SIG-M5 treated with dmso at 0.1 percent for 504 hours (cell line): ENCODE measurements around the gene KDM4C.

Experiments used
- DNase-seq: peaks from one replicate; lab custom pipeline; 2025; ENCODE audit not compliant: unreplicated experiment; lab: John Stamatoyannopoulos, UW

KDM4C gene

GRCh38 chr9:6855860-6856259 is 98.1 kb downstream of the KDM4C start:
- DNase-seq = no peak

- no peak for DNase-seq
Measured at GRCh38 chr9:6864102-6864501, 106.3 kb downstream of the KDM4C start.

DNA sequence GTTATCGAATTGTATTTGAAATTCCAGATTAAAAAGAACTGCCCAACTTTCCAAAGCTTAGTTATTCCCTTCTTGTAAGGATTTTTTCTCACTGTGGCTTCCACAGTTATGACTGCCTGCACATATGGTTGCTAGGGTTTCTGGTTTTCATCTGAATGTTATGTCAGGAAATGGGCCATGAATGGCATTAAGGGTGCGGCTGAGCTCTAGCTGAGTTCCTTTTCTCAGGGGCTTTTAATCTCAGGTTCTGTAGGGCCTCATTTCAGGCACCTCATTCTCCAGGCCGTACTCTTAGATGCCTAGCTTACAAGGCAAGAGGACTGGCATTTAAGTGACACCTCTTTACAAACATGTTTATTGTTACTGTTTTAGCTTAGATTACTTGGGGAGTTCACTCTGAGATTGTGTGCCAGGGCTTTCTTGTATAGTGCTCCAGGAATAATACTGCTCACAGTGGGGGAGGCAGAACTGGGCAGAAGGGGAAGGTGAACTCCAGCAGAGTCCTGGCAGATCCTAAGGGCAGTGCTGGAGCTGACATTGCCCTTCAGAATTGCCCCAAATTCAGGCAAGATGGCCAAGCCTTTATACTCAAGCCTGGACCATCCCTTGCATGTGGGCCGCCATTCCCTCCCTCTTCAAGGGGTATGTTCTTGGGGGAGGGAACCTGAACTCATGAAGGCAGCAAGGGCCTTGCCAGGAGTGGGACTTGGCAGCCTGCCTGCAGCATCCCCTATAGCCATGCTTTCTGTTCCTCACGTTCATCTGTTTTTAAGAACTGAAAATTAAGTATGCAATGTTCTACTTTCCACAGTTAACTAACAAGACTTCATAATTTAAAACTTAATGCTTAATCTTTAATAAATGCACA is 111.5 kb downstream of the KDM4C start:
- DNase-seq = no peak

- DNase-seq = no peak
Measured at GRCh38 chr9:6870149-6870548, 112.4 kb downstream of the KDM4C start.

DNA sequence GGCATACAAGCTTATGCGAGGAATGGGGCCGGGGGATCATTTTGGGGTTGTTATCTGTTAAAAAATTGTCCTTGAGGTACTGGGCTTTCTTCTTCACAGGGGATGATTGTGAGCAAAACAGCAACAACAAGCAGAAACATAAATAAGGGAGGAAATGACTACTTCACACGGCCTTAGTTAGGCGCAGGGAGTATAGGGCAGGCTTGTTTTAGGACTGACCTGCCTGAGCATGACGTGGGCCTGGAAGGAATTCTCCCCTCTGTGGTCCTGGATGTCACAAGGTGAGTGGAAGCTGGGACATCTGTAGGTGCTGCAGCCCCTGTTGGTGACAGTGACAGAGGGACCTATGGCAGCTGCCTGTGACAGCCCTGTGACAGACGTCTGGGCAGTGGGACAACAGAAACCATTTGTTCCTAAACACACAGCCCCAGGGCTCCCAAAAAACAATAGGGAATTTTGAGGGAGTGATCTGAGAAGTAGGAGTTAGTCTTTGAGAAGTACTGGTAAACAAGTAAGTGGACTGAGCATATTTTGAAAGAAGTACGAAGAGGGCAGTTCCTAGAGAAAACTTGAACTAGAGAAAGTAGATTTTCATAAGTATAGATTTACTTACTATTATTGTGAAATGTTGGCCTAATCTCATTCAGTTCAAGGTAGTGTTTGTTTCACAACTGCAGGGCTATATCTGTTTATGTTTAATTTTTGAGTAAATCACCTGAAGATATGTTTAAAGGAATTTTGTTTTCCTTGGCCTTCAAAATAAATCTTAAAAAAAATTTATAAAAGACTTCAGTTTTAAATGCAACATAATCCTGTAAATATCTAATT is 113.1 kb downstream of the KDM4C start:
- DNase-seq = no peak

GRCh38 chr9:6873857-6874256 is 116.1 kb downstream of the KDM4C start:
- DNase-seq = no peak

GRCh38 chr9:6876195-6876894 is 118.6 kb downstream of the KDM4C start:
- DNase-seq = no peak

DNA sequence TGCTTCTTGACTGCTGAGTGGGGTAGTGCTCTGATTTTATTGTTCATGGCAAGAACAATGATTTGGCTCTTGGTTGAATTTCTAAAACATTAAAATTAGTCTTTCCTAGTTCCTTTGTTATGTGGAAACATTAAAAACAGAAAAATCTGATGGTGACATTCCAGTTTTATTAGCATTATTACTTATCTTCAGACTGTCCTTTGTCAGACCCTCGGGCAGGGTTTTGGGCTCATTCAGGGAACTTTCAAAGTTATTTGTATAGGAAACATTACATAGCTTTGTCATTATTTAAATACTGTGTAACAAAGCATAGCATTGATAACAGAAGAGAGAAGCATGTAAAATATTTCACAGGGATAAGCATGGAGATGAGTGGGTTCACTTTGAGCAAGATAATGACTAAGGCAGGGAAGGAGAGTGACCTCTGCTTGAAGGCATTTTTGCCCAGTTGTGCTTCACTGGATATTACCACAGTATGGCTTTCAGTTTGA is 119.9 kb downstream of the KDM4C start:
- no peak for DNase-seq

GRCh38 chr9:6880626-6881025 is 122.9 kb downstream of the KDM4C start:
- no peak for DNase-seq

GRCh38 chr9:6884101-6884500 is 126.3 kb downstream of the KDM4C start:
- no peak for DNase-seq

GRCh38 chr9:6884990-6885389 is 127.2 kb downstream of the KDM4C start:
- no peak for DNase-seq

- DNase-seq = no peak
Measured at GRCh38 chr9:6887051-6887450, 129.3 kb downstream of the KDM4C start.

- peak; percentile 55 for DNase-seq
Measured at GRCh38 chr9:6889868-6890267, 132.1 kb downstream of the KDM4C start.

DNA sequence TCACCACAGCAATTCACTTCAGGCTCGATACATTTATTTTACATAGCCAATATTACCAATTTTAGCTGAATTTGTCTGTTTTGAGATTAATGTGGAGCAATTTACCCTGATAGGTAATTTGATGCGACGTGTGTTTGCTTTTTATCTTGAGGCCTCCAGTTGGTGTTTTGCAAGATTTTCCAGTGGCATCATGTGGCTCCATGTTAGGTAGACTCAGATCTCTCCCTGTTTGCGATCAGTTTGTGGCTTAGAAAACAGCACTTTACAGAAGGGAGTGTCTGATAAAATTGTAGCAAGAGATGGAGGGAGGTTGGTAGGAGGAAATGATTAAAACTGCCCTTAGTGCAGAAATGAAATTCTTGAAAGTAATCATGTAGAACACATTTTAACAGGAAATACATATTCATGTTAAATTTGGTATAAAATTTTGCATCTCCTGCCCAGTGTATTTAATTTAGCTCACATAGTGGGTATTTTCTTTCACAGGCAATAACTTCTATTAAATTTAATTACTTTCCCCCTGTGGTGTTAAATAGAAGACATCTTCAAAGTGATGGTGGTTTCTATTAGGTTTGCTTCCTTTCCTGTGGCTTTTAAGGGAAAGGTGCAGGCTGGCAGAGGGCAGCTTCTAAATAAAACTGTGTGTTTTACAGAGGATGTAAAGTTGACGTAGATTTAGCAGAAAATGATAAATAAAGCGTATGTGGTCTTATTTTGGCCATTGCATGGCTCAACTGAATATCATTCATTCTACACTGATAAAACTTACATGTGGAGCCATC is 135.8 kb downstream of the KDM4C start:
- no peak for DNase-seq

- no peak for DNase-seq
Measured at GRCh38 chr9:6894135-6894534, 136.4 kb downstream of the KDM4C start.

- DNase-seq = no peak
Measured at GRCh38 chr9:6895754-6896153, 138.0 kb downstream of the KDM4C start.

- DNase-seq = no peak
Measured at GRCh38 chr9:6896562-6896961, 138.8 kb downstream of the KDM4C start.

- DNase-seq = no peak
Measured at GRCh38 chr9:6897207-6897822, 139.5 kb downstream of the KDM4C start.

GRCh38 chr9:6897898-6898302 is 140.1 kb downstream of the KDM4C start:
- DNase-seq = no peak

GRCh38 chr9:6899274-6899673 is 141.5 kb downstream of the KDM4C start:
- no peak for DNase-seq
